ENCODE measurements around the gene UBE2E2.

Gene UBE2E2

DNA sequence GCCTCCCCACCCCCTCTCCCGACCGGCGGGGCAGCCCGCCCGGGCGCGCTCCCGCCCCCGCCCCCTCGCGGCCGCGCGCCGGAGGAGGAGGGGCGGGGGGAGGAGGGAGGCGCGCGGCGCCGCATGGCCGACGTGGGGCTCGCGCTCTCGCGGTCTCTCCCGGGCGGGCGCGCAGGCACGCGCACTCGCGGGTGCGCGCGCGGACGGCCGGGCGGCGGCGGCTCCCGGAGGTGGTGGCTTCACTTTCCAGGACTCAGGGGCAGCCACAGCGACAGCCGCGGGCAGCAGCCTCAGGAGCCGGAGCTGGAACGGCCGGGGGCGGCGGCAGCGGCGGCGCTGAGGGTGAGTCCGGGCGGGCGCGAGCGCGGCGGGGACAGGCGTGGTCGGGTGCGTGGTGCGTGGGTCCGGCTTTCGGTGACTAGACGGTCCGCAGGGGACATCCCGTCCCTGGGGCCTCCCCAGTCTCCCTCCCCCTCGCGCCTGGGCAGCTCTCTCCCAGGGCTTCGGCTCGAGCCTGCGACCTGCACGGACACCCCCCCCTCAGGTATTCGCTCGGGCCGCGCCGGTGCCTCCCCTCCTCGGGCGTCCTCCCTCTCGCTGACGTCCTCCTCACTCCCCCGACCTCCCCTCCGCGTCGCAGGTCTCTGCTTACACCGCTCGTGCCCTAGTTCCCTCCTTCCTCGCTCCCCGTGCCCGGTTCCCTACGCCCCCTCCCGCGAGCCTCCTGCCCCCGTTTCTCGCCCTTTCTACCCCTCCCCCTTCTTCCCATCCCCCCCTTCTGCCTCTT, at the start of gene UBE2E2:
Gene UBE2E2, plus strand, starts transcription at position 407 of the 787 bp plus-strand sequence.
- peak within 1 kb of the TSS; percentile 70 for H3K4me3 ChIP-seq (ENCODE audit: low read depth, low read length)
- no peak for DNase-seq (ENCODE audit: low read depth)
- TF ChIP-seq, protein P1, sequence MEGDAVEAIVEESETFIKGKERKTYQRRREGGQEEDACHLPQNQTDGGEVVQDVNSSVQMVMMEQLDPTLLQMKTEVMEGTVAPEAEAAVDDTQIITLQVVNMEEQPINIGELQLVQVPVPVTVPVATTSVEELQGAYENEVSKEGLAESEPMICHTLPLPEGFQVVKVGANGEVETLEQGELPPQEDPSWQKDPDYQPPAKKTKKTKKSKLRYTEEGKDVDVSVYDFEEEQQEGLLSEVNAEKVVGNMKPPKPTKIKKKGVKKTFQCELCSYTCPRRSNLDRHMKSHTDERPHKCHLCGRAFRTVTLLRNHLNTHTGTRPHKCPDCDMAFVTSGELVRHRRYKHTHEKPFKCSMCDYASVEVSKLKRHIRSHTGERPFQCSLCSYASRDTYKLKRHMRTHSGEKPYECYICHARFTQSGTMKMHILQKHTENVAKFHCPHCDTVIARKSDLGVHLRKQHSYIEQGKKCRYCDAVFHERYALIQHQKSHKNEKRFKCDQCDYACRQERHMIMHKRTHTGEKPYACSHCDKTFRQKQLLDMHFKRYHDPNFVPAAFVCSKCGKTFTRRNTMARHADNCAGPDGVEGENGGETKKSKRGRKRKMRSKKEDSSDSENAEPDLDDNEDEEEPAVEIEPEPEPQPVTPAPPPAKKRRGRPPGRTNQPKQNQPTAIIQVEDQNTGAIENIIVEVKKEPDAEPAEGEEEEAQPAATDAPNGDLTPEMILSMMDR (IDR thresholded peaks at IDR 0.05; ENCODE audit: low read depth, low read length, missing control alignments), result no peak

DNA sequence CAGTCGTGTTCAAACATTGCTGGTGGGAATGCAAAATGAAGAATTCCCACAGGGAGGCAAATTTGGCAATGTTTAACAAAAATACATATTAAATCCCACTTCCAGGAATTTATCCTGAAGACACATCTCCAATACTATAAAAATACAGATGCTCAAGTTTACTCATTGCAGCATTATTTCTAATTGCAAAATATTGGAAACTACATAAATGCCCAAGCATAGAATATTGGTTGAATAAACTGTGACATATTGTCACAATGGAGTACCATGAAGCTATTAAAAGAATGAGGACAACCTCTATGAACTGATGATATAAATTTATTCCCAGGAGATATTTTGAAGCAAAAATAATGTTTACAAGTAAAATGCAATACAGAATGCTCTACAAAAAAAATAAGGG, 49.7 kb upstream of the UBE2E2 start:
- no peak for DNase-seq (ENCODE audit: low read depth)
- no peak overlapping the region for H3K4me3 ChIP-seq (ENCODE audit: low read depth, low read length)
- TF ChIP-seq, protein P1 (IDR thresholded peaks at IDR 0.05; ENCODE audit: low read depth, low read length, missing control alignments), result no peak

DNA sequence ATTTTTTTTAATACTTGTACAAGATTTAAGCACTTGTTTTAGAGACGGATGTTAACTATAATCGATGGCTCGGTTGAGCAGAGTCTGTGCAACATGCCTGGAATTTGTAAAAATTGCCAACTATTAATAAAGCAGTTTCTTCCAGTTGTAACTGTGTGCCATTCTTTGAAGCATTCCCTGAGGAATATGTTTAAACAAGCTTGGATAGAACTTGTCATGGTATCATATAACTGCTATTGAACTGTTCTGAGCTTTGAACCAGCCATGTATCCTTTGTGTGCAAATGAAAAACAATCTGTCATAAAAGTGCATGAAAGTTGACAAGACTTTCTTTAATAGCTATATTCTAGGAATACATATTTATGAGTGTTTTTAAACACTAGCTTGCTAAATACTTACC, 45.8 kb upstream of the UBE2E2 start:
- TF ChIP-seq, protein P1 (IDR thresholded peaks at IDR 0.05; ENCODE audit: low read depth, low read length, missing control alignments), result no peak
- DNase-seq (ENCODE audit: low read depth), result no peak
- no peak overlapping the region for H3K4me3 ChIP-seq (ENCODE audit: low read depth, low read length)

DNA sequence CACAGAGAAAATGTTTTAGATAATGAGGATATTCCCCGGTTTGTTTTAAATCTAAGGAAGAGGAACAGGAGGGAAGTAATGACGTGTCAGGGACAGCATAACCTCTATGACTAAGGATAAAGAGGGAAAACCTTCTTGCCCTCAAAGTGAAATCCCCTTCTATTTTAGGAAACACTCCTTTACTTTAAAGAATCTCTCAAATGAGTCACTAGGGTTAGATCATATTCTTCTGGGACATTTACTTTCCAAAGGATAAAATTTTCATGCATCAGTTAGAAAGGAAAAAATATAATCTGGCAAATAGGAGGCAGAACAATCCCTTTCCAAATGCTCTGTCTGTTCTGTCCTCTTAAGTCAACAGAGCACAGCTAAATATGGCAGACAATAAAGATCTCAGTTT, 43.2 kb upstream of the UBE2E2 start:
- no peak overlapping the region for H3K4me3 ChIP-seq (ENCODE audit: low read depth, low read length)
- DNase-seq (ENCODE audit: low read depth), result no peak
- TF ChIP-seq, protein P1 (IDR thresholded peaks at IDR 0.05; ENCODE audit: low read depth, low read length, missing control alignments), result no peak

DNA sequence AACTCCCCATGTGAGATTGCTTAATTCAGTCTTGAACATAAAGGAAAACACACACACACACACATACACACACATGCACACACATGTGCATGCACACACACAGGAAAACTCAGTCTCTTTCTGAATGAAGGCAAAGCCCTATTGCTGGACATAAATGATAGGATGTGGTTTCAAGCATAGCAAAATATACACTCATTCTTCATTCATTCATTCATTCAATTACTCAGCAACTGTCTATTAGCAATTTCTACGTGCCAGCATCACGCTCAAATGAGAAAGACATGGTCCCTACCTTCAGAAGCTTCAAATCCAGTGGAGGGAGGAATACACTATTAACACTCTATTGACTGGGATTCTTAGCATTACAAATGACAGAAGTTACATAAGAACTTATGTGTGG, 41.8 kb upstream of the UBE2E2 start:
- TF ChIP-seq, protein P1 (IDR thresholded peaks at IDR 0.05; ENCODE audit: low read depth, low read length, missing control alignments), result no peak
- no peak overlapping the region for H3K4me3 ChIP-seq (ENCODE audit: low read depth, low read length)
- no peak for DNase-seq (ENCODE audit: low read depth)

DNA sequence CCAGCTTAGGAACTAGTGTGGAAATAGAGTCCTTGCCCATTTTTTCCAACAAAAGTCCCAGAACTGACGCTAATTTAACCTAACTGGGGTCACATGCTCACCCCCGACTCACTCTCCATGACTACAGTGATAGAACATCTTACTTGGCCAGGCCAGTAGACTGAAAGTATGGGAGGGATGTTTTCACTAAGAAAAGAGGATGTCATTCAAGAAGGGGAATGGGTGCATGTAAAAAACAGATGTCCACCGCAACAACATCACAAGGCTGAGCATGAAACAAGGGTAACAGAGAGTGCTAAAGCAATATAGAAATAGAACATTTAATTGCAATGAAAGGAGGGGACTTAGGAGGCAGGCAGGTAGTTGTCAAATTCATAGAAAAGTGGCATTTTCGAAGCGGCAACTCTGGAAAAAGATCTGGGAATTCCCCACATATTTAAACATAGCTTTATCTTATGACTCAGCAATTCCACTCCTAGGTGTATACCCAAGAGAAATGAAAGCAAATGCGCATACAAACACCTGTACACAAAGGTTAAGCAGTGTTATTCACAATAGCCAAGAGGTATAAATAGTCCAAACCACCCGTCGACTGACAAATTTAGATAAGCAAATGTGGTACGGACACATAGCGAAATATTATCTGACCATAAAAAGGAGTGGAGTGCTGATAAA, 41.1 kb upstream of the UBE2E2 start:
- peak; percentile 57 for DNase-seq (ENCODE audit: low read depth)
- peak overlapping the region; percentile 36; the same call in 1 of the 2 replicates for H3K4me3 ChIP-seq (ENCODE audit: low read depth, low read length)

More for the DNA sequence above, 41.1 kb upstream of the UBE2E2 start:
- TF ChIP-seq, protein P1 (IDR thresholded peaks at IDR 0.05; ENCODE audit: low read depth, low read length, missing control alignments), result no peak
